HG03354 (cell line): ENCODE results near the gene TRH.
"Not testable (repeated sequence)": the region's sequence is repeated elsewhere in the genome, so short reads cannot be mapped to it uniquely, and the experiment has no call there.

Experiments
- ATAC-seq: cut with Tn5 transposase; IDR thresholded peaks from one replicate; pipeline ENCODE4 v1.9.1; 2021; ENCODE audit warnings: mild to moderate bottlenecking; ENCODE audit not compliant: unreplicated experiment, poor library complexity, severe bottlenecking

TRH gene

DNA sequence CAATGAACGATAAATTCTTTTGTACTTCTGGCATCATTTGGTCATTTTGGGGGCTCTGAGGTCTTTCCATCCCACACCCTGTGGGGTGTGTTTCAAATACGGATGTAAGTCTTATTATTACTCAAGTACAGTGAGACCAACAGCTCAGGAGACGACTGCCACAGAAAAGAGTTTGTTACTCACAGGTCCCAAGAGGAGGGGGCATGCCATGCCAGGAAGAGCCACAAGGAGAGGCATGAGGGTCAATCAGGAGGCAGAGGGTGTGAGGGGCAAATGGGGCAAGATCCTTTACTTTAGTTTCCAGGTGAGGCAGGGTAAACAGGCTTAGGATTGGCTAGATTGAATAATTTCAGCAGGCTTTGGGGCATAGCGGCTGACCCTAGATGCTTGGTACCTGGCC, 21.6 kb downstream of the TRH start:
- no peak for ATAC-seq

DNA sequence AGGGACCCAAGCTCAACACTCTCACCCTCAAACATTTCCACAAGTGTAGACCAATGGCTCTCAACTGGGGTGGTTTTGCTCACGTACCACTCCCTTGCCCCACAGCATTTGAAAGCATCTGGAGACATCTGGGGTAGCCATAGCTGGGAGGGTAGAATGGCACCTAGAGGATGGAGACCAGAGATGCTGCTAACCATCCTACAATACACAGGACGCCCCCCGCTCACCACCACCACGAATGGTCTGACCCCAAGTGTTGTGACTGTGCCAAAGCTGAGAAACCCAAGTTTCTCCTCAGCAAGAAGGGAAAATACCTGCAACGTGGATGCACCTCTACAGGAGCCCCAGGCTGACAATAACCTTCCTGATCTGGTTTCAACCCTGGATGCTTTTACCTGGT, 24.7 kb downstream of the TRH start:
- ATAC-seq, result not testable (repeated sequence)

DNA sequence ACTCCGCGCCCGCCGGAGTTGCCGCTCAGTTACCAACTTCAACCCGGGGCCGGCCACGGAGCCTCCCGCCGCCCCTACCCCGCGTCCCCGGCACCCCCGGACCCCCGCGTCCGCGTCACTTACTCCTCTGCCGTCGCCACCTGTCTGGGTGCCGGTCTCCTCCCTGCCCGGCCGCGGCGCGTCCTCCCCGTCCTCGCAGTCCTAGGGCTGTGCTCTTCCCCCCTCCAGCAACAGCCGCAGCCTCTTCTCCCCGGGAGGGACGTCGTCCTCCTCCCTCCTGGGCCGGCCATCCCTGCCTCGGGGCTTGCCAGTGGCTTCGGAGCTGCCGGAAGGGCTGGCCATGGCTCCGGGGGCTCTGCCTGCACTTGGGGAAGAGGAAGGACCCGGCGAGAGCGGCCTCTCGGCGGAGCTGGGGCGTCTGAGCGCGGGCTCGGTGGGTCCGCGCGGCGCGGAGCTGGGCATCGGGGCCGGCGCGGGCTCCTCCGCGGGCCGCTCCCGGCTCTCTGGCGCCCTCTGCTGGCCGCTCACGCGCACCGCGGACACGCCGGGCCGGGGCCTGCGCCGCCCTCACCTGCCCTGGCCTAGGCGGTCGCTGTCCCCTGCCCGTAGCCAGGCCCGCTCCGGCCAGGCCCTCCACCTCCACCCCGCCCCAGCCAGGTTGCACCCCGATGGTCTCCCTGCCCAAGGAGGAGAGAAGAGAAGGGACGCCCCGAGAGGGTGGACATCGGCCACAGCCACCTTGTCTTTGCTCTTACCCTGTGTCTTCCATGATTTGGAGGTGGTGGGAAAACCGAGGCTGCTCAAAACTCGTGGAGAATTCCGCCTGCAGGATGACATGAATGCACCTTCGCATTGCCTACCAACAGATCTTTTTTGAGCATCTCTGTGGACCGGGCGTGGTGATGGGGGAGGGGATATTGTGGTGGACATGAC, 28.4 kb downstream of the TRH start:
- ATAC-seq, result not testable (repeated sequence)

DNA sequence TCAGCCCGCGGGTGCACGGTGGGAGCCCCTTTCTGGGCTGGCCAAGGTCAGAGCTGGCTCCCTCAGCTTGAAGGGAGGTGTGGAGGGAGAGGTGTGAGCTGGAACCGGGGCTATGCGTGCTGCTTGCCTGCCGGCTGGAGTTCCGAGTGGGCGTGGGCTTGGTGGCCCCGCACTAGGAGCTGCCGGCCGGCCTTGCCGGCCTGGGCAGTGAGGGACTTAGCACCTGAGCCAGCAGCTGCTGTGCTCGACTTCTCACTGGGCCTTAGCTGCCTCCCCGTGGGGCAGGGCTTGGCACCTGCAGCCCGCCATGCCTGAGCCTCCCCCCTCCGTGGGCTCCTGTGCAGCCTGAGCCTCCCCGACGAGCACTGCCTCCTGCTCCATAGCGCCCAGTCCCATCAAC, 36.0 kb downstream of the TRH start:
- no peak for ATAC-seq

DNA sequence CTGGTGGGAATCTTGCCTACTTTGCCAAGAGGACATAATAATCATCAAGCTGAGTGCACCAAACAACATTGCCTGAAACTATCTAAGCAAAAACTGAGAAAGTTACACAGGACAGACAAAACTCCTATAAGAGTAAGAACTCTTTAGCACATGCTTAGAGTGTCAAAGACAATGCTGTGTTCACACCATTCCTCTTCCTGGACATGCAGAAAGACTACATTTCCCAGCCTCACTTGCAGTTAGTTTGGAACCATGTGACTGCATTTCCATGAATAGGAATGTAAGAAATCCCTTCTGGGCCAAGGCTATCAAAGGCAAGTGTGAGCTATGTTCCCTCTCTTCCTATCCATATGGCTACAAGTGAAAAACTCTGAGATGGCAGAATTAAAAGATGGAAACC, 37.6 kb downstream of the TRH start:
- ATAC-seq, result not testable (repeated sequence)

DNA sequence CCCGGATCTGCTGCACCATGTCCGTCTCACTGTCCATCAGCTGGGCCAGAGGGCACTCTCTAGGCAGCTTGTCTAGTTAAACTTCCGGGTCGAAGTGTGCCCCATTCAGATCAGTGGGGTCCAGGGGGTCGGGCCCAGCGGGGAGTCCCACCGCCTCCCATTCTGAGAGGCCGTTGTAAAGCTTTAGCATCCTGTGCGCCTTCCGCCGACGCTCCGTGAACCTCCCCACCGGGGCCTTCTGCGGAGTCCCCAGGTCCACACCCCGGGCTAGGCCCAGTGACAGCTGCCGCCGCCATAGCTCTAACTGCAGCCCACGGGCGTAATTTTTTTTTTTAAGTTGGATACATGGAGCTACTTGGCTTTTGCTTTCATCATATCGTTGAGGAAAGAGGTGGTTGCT, 38.7 kb downstream of the TRH start:
- ATAC-seq, result not testable (repeated sequence)

DNA sequence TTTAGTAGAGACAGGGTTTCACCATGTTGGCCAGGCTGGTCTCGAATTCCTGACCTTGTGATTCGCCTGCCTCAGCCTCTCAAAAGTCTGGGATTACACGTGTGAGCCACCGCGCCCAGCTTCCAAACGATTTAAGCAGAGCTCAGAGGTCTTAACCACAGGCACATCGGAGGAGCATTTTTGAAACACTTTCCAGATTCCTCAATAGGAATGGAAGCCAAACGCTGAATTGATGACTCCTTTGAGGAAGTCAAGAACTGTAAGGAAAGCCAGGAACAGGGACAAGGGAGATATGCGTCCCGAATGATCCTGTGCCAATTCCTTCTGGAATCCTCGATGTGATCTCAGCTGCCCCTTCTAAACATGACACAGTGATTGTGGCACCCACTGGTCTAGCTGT, 40.0 kb downstream of the TRH start:
- ATAC-seq, result no peak

DNA sequence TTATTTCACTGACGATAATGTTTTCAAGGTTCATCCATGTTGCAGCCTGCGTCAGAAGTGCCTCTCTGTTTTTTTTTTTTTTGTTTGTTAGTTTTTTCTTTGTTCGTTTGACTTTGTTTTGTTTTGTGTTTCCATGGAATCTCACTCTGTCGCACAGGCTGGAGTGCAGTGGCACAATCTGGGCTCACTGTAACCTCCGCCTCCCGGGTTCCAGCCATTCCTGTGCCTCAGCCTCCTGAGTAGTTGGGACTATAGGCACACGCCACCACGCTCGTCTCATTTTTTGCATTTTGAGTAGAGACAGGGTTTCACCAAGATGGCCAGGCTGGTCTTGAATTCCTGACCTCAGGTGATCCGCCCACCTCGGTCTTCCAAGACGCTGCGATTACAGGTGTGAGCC, 43.1 kb downstream of the TRH start:
- ATAC-seq, result not testable (repeated sequence)

DNA sequence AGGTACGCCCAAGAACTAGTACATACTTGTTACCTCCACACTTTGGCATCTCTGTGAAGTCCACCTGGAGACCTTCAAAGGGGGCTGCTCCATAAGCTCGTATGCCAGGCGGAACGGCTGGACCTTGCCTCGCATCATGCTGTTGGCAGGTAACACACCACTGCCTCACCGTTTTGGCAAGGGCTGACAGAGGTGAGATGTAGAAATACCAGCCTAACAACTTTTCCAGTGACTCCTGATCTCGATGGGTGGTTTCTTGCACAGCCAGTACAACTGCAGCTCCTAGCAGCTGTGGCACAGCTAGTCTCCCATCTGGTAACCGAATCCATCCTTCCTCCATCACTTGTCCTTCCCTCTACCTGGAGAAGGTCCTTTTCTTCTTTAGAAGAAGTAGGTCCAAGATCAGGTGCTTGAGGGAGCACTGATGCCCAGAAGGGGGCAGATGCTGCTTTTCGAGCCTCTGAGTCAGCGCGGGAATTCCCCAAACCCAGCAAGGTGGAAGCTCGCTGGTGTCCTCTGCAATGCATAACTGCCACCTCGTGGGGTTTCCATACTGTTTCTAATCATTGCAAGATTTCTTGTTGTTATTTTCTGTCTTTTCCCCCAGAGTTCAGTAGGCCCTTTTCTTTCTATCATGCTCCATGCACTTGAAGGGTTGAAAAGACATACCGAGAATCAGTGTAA, 51.8 kb downstream of the TRH start:
- not testable (repeated sequence) for ATAC-seq

DNA sequence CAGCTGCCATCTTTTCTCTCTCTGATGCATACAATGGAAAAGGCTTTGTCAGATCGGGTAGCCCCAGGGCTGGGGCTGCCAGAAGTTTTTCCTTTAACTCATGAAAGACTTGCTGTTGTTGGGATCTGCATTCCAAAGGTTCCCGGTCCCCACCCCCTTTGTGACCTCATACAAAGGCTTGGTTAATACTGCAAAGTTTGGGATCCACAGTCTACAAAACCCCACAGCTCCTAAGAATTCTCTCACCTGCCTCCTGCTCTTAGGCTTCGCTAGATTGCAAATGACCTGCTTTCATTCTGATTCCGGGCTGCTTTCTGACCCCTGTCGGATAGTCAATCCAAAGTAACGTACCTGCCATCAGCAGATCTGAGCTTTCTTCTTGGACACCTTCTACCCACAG, 52.9 kb downstream of the TRH start:
- ATAC-seq, result not testable (repeated sequence)
